Endodermal cell (in vitro differentiated cells): Measurements from ENCODE around the gene SURF2. TPM values are rescaled to one million over a fixed set of nuclear protein-coding genes. Genes with fewer than 3 reads are reported as not detected.
A peak's percentile ranks its signal among the peaks of the same experiment; 100 is the strongest.

ENCODE experiments used
- DNase-seq: peaks from one replicate; pipeline ENCODE4 v3.0.0-alpha.2; 2017
- H3K27ac ChIP-seq: 2 replicates; pipeline ENCODE4 v1.5.1; 2013; ENCODE audit warnings: mild to moderate bottlenecking, low read depth, low read length, moderate library complexity
- H3K27me3 ChIP-seq: 2 replicates; pipeline ENCODE4 v1.6.1; 2013; ENCODE audit warnings: mild to moderate bottlenecking, low read length, moderate library complexity; ENCODE audit not compliant: insufficient read depth, control insufficient read depth, poor library complexity, severe bottlenecking
- H3K36me3 ChIP-seq: 2 replicates; pipeline ENCODE4 v1.7.0; 2013; ENCODE audit warnings: mild to moderate bottlenecking, low read length, moderate library complexity; ENCODE audit not compliant: control insufficient read depth, insufficient read depth
- H3K4me1 ChIP-seq: one replicate; pipeline ENCODE4 v1.7.0; 2013; ENCODE audit warnings: low read length; ENCODE audit not compliant: control insufficient read depth, insufficient read depth
- H3K4me3 ChIP-seq: 2 replicates; pipeline ENCODE4 v1.5.1; 2013; ENCODE audit warnings: mild to moderate bottlenecking, low read length, moderate library complexity
- H3K9ac ChIP-seq: 2 replicates; pipeline ENCODE4 v1.6.1; 2013; ENCODE audit warnings: mild to moderate bottlenecking, low read length, moderate library complexity; ENCODE audit not compliant: poor library complexity, severe bottlenecking; ENCODE audit errors: extremely low read depth
- H3K9me3 ChIP-seq: 2 replicates; pipeline ENCODE4 v1.6.1; 2013; ENCODE audit warnings: mild to moderate bottlenecking, low read length, moderate library complexity; ENCODE audit not compliant: control insufficient read depth
- H3K27ac Mint-ChIP-seq: 2 replicates; pipeline ENCODE4 v1.8.0; 2020; ENCODE audit warnings: mixed read lengths
- H3K27me3 Mint-ChIP-seq: 2 replicates; pipeline ENCODE4 v1.8.0; 2021; ENCODE audit warnings: mild to moderate bottlenecking, mixed read lengths; ENCODE audit not compliant: insufficient read depth
- H3K36me3 Mint-ChIP-seq: 2 replicates; pipeline ENCODE4 v1.8.0; 2020; ENCODE audit warnings: low read depth, mixed read lengths
- H3K4me1 Mint-ChIP-seq: 2 replicates; pipeline ENCODE4 v1.8.0; 2020; ENCODE audit warnings: mixed read lengths
- H3K4me3 Mint-ChIP-seq: 2 replicates; pipeline ENCODE4 v1.8.0; 2020; ENCODE audit warnings: mild to moderate bottlenecking, moderate library complexity, mixed read lengths
- H3K9me3 Mint-ChIP-seq: 2 replicates; pipeline ENCODE4 v1.8.0; 2020; ENCODE audit warnings: mild to moderate bottlenecking, mixed read lengths
- CTCF ChIP-seq: fragments of 200-600 bp; sonication (generic); conservative IDR thresholded peaks from 2 replicates; pipeline ENCODE4 v1.5.0; 2021; ENCODE audit warnings: antibody characterized with exemption, mild to moderate bottlenecking
- WGBS, 2 experiments: methylation state at CpG; one replicate each; pipeline versions ENCODE4 v1.1.5 to v1.1.7; 2013; ENCODE audit warnings: missing lambda C conversion rate in 2 of 2, mixed read lengths in 1 of 2; ENCODE audit not compliant: insufficient coverage in 1 of 2, insufficient read length in 1 of 2; 5-methylcytosine and 5-hydroxymethylcytosine counted together
- total RNA-seq, 2 donors: library from RNA; stranded (reverse); fragmentation: NEBNext Ultra II Directional in 1 of 2; extraction: Animal tissue kit (Norgen Biotek cat#: 25700) in 1 of 2; gene quantifications; 2 replicates in 1 of 2; 3 replicates in 1 of 2; pipeline ENCODE4 v1.2.1, GENCODE V29; 2021

Gene SURF2
- total RNA-seq, 2 donors from 2014 or later: 18.0 to 25.9 TPM

DNA sequence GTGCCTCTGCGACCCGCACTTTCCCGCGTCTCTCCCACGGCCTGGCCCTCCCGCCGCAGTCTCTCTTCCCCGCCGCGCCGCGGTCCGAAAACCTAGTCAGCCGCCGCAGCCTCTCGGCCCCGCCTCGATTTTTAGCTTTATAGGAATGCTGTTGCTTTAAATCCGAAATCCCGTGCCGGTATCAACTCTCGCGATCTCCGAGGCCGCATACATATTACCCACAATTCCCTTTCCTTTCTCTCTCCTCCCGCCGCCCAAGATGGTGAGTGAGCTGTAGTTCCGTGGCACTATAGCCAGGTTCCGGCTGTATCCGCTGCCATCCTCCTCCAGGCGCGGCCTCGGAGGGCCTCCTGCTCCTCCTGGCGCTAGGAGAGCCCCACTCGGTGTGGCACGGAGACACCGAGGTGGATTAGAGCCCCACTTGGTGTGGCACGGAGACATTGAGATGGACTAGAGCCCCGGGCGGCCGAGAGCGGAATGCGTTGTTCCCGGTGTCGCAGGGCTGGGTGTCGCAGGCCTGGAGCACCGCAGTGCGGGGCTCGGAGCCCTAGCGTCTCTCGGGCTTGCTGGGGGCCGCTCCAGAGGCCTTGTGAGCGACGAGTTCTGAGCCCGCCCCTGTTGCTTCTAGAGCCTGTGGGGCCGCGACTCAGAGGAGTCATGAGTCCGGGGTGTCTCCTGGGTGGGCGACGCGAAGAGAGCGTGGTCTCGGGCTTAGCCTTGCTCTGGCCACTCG is 8.2 kb upstream of the SURF2 start, which contains the start of the genes MED22 and RPL7A:
Gene MED22 (minus strand): TSS at position 147 of the 733 bp plus-strand sequence. CDS start 1,469 bp downstream, outside the sequence.
Gene RPL7A (plus strand): TSS at position 234 of the 733 bp plus-strand sequence. CDS start 26 bp downstream, at position 260.
- peak; percentile 97 for DNase-seq
- Histone ChIP-seq H3K27ac (peak within 1 kb of the TSS; percentile 95), H3K27me3 (no peaks in the 10 kb centered on the region), H3K4me1 (no peaks in the 10 kb centered on the region), H3K9me3 (no peaks in the 10 kb centered on the region), H3K9ac (peak within 1 kb of the TSS; percentile 98), H3K36me3 (peaks cover 75% of the 10 kb centered on the region), H3K4me3 (peak within 1 kb of the TSS; percentile 86)
- Mint-ChIP-seq H3K4me1 (peaks cover 24% of the 10 kb centered on the region), H3K36me3 (peaks cover 82% of the 10 kb centered on the region), H3K4me3 (peak within 1 kb of the TSS; percentile 98), H3K9me3 (no peaks in the 10 kb centered on the region), H3K27me3 (no peaks in the 10 kb centered on the region), H3K27ac (peak within 1 kb of the TSS; percentile 99)
- TF ChIP-seq CTCF: peak; percentile 11
- 0% methylated on average over 41 to 64 of the region's 64 CpGs for WGBS, 2 experiments

- Mint-ChIP-seq H3K4me3 (peak overlapping the region; percentile 98), H3K27ac (peak overlapping the region; percentile 99), H3K27me3 (no peaks in the 10 kb centered on the region), H3K9me3 (no peaks in the 10 kb centered on the region), H3K4me1 (peaks cover 24% of the 10 kb centered on the region), H3K36me3 (peaks cover 79% of the 10 kb centered on the region)
- H3K36me3 ChIP-seq: peaks cover 71% of the 10 kb centered on the region
- H3K4me1 ChIP-seq: no peaks in the 10 kb centered on the region
- 18 to 28% methylated on average over 12 to 25 of the region's 25 CpGs for WGBS, 2 experiments
- no peak for TF ChIP-seq CTCF
- H3K27me3 ChIP-seq: no peaks in the 10 kb centered on the region
- H3K4me3 ChIP-seq: peak overlapping the region; percentile 83
- peak overlapping the region; percentile 98 for H3K9ac ChIP-seq
- H3K27ac ChIP-seq: peak overlapping the region; percentile 95
- no peak for DNase-seq
- H3K9me3 ChIP-seq: no peaks in the 10 kb centered on the region
These were observed 7.4 kb upstream of the SURF2 start for GRCh38 chr9:133348718-133349573.

GRCh38 chr9:133349965-133350616 is 6.3 kb upstream of the SURF2 start:
- H3K27me3 ChIP-seq: no peaks in the 10 kb centered on the region
- H3K4me3 ChIP-seq: peak overlapping the region; percentile 83
- H3K36me3 Mint-ChIP-seq: peaks cover 70% of the 10 kb centered on the region
- no peaks in the 10 kb centered on the region for H3K4me1 ChIP-seq
- H3K27ac Mint-ChIP-seq: peak overlapping the region; percentile 99
- no peak for DNase-seq
- peaks cover 24% of the 10 kb centered on the region for H3K4me1 Mint-ChIP-seq
- no peaks in the 10 kb centered on the region for H3K9me3 ChIP-seq
- WGBS, 2 experiments: 88 to 90% methylated on average over 15 of the region's 15 CpGs
- no peak for TF ChIP-seq CTCF
- peaks cover 61% of the 10 kb centered on the region for H3K36me3 ChIP-seq
- H3K9ac ChIP-seq: no peak overlapping the region
- peak overlapping the region; percentile 98 for H3K4me3 Mint-ChIP-seq
- no peaks in the 10 kb centered on the region for H3K9me3 Mint-ChIP-seq
- H3K27ac ChIP-seq: no peak overlapping the region
- no peaks in the 10 kb centered on the region for H3K27me3 Mint-ChIP-seq
